ENCODE measurements around the gene MMRN2.

DNA sequence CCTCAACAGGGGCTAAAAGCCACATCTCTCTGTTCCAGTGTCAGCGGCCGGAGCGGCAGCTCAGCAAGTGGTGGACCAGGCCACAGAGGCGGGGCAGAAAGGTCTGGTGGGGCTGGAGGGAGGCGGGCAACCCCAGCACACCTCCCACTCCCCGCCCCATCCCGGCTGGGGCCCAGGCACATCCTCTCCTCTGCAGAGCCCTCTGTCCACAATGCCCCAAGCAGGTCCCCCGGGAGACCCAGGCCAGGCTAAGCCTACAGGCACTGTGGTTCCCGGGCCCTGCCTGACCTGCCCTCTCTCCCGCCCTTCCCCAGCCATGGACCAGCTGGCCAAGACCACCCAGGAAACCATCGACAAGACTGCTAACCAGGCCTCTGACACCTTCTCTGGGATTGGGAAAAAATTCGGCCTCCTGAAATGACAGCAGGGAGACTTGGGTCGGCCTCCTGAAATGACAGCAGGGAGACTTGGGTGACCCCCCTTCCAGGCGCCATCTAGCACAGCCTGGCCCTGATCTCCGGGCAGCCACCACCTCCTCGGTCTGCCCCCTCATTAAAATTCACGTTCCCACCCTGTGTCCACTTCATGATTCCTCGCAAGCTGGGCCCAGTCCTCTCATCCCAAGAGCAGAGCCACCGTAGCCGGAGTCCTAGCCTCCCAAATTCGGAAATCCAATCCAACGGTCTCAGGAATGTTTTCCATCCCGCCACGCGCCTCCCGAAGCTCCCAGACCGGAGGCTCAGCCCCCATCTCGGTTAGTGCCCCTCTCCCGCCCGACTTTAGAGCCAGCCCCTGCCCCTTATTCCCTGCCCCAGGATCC is 13.0 kb upstream of the MMRN2 start:
- TF ChIP-seq, protein P1, sequence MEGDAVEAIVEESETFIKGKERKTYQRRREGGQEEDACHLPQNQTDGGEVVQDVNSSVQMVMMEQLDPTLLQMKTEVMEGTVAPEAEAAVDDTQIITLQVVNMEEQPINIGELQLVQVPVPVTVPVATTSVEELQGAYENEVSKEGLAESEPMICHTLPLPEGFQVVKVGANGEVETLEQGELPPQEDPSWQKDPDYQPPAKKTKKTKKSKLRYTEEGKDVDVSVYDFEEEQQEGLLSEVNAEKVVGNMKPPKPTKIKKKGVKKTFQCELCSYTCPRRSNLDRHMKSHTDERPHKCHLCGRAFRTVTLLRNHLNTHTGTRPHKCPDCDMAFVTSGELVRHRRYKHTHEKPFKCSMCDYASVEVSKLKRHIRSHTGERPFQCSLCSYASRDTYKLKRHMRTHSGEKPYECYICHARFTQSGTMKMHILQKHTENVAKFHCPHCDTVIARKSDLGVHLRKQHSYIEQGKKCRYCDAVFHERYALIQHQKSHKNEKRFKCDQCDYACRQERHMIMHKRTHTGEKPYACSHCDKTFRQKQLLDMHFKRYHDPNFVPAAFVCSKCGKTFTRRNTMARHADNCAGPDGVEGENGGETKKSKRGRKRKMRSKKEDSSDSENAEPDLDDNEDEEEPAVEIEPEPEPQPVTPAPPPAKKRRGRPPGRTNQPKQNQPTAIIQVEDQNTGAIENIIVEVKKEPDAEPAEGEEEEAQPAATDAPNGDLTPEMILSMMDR (IDR thresholded peaks at IDR 0.05): no peak
- peak; percentile 67 to 85 for TF ChIP-seq POLR2A (IDR thresholded peaks at IDR 0.05)
